HepG2 (cell line): Measurements from ENCODE around the gene RFX2. TPM values are rescaled to one million over a fixed set of nuclear protein-coding genes. Genes with fewer than 3 reads are reported as not detected.
A peak's percentile ranks its signal among the peaks of the same experiment; 100 is the strongest.

Source experiments
- AKAP8 ChIP-seq: sonication (generic); formaldehyde crosslinking; IDR thresholded peaks from 2 replicates; pipeline ENCODE4 v1.5.1; 2020; ENCODE audit warnings: mild to moderate bottlenecking, missing genetic modification reagents
- HNRNPL ChIP-seq: fragments of 200-400 bp; formaldehyde crosslinking; IDR thresholded peaks from 2 replicates; pipeline ENCODE4 v1.6.1; 2017; ENCODE audit warnings: mild to moderate bottlenecking, low read depth, low read length
- MXD4 ChIP-seq: IDR thresholded peaks from 2 replicates; pipeline ENCODE4 v1.6.1; 2016; ENCODE audit warnings: mild to moderate bottlenecking, missing biosample characterization, missing genetic modification reagents
- USF2 ChIP-seq, 2 experiments: sonication (generic) in 1 of 2; formaldehyde crosslinking in 1 of 2; IDR thresholded peaks; 2 replicates each; pipeline versions ENCODE4 v1.5.1 to v1.6.1; 2011 to 2020; ENCODE audit warnings: borderline replicate concordance in 1 of 2, low read depth in 1 of 2, low read length in 1 of 2, mild to moderate bottlenecking in 1 of 2, missing genetic modification reagents in 1 of 2, moderate library complexity in 1 of 2
- ZNF430 ChIP-seq: sonication (generic); formaldehyde crosslinking; IDR thresholded peaks from 2 replicates; pipeline ENCODE4 v1.9.0; 2021; ENCODE audit warnings: mild to moderate bottlenecking, missing genetic modification reagents
- polyA plus RNA-seq, 8 experiments: library from polyadenylated mRNA; depleted of rRNA in 3 of 8; stranded (reverse) in 7 of 8; unstranded in 1 of 8; fragments of >200 nt; fragmentation: Illumina TruSeq in 4 of 8; extraction: Trizol in 4 of 8; gene quantifications; 2 replicates each; pipeline versions ENCODE4 v1.2.1 to v1.2.3, GENCODE V29; 2011 to 2016; ENCODE audit warnings: low read depth in 4 of 8, missing spikeins in 1 of 8, mixed read lengths in 1 of 8; ENCODE audit not compliant: insufficient read depth in 1 of 8
- total RNA-seq, 5 experiments: library from RNA; depleted of rRNA; stranded (reverse); fragments of >200 nt; fragmentation: Illumina TruSeq; extraction: Trizol; gene quantifications; 2 replicates each; pipeline ENCODE4 v1.2.3, GENCODE V29; 2016; ENCODE audit warnings: low read depth in 1 of 5
- TF ChIP-seq, protein P1 (sequence below): sonication (generic); formaldehyde crosslinking; IDR thresholded peaks from one replicate; pipeline ENCODE4 v1.5.1; 2020; ENCODE audit warnings: mild to moderate bottlenecking, missing genetic modification reagents; ENCODE audit errors: not compliant biosample characterization
- TF ChIP-seq, protein P2 (sequence below): sonication (generic); formaldehyde crosslinking; IDR thresholded peaks from 2 replicates; pipeline ENCODE4 v1.5.1; 2020; ENCODE audit warnings: missing genetic modification reagents, mild to moderate bottlenecking, borderline replicate concordance
- TF ChIP-seq, protein P3 (sequence below): sonication (generic); formaldehyde crosslinking; IDR thresholded peaks from 2 replicates; pipeline ENCODE4 v1.4.0; 2020; ENCODE audit warnings: missing genetic modification reagents
- TF ChIP-seq, protein P4 (sequence below): sonication (generic); formaldehyde crosslinking; IDR thresholded peaks from 2 replicates; pipeline ENCODE4 v1.4.0; 2020; ENCODE audit warnings: mild to moderate bottlenecking, missing genetic modification reagents
- TF ChIP-seq, protein P5 (sequence below): sonication (generic); formaldehyde crosslinking; IDR thresholded peaks from 2 replicates; pipeline ENCODE4 v1.8.1; 2023; ENCODE audit warnings: mild to moderate bottlenecking, missing genetic modification reagents

Gene RFX2
- total and polyA plus RNA-seq, 2 of the 13 experiments (the other 11 are each of a cell fraction or from before 2014, with no cell fraction given), result 2.8 to 3.3 TPM

DNA sequence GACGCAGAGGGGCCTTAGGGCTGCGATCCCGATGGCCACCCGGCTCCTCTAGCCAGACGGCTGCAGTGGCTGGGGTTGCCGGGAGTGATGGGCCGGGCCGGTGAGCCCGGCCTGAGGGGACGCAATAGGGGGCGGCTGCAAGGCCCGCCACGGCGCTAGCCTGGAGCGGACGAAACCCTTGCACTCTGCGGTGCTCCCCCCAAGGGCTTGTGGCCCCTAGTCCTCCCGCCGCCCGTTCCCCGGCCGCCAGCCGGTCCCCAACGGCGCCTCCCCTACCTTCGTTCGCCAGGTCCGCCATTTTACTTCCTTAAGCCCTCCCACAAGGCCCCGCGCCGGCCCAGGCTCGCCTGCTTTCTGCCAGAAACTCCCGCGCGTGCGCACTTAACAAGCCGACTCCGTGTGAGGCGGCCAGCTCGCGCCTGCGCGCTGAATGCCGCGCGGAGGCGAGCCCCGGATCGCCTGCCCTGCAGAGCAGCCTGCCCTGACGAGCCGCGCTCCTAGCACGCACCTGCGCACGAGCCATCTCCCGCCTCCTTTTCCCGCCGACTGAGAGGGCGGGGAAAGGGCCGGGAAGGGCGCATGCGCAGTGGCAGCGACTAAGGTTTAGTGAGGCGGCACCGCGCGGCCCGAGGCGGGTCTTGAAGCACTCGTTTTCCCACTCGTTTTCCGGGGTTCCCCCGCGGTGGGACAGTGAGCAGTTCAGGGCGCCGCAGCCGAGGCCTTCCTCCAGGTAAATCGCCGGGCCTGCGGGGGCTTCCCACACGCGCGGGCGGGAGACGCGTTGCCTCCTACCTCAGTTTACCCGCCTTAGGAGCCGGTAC is 132.3 kb downstream of the RFX2 start, which contains the start of gene RANBP3 (continued):
- TF ChIP-seq, protein P1, sequence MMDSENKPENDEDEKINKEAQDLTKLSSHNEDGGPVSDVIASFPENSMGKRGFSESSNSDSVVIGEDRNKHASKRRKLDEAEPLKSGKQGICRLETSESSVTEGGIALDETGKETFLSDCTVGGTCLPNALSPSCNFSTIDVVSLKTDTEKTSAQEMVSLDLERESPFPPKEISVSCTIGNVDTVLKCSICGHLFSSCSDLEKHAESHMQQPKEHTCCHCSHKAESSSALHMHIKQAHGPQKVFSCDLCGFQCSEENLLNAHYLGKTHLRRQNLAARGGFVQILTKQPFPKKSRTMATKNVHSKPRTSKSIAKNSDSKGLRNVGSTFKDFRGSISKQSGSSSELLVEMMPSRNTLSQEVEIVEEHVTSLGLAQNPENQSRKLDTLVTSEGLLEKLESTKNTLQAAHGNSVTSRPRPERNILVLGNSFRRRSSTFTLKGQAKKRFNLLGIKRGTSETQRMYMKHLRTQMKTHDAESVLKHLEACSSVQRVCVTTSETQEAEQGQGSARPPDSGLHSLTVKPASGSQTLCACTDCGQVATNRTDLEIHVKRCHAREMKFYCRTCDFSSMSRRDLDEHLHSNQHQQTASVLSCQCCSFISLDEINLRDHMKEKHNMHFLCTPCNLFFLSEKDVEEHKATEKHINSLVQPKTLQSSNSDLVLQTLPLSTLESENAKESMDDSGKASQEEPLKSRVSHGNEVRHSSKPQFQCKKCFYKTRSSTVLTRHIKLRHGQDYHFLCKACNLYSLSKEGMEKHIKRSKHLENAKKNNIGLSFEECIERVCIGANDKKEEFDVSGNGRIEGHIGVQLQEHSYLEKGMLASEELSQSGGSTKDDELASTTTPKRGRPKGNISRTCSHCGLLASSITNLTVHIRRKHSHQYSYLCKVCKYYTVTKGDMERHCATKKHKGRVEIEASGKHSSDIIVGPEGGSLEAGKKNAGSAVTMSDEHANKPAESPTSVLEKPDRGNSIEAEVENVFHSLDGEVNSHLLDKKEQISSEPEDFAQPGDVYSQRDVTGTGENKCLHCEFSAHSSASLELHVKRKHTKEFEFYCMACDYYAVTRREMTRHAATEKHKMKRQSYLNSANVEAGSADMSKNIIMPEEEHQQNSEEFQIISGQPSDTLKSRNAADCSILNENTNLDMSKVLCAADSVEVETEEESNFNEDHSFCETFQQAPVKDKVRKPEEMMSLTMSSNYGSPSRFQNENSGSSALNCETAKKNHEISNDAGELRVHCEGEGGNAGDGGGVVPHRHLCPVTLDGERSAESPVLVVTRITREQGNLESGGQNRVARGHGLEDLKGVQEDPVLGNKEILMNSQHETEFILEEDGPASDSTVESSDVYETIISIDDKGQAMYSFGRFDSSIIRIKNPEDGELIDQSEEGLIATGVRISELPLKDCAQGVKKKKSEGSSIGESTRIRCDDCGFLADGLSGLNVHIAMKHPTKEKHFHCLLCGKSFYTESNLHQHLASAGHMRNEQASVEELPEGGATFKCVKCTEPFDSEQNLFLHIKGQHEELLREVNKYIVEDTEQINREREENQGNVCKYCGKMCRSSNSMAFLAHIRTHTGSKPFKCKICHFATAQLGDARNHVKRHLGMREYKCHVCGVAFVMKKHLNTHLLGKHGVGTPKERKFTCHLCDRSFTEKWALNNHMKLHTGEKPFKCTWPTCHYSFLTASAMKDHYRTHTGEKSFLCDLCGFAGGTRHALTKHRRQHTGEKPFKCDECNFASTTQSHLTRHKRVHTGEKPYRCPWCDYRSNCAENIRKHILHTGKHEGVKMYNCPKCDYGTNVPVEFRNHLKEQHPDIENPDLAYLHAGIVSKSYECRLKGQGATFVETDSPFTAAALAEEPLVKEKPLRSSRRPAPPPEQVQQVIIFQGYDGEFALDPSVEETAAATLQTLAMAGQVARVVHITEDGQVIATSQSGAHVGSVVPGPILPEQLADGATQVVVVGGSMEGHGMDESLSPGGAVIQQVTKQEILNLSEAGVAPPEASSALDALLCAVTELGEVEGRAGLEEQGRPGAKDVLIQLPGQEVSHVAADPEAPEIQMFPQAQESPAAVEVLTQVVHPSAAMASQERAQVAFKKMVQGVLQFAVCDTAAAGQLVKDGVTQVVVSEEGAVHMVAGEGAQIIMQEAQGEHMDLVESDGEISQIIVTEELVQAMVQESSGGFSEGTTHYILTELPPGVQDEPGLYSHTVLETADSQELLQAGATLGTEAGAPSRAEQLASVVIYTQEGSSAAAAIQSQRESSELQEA (CRISPR knock-in tag), result peak; percentile 100
- peak; percentile 100 for TF ChIP-seq ZNF430 (CRISPR knock-in tag)
- peak; percentile 100 for TF ChIP-seq MXD4 (CRISPR knock-in tag)
- TF ChIP-seq, protein P2, sequence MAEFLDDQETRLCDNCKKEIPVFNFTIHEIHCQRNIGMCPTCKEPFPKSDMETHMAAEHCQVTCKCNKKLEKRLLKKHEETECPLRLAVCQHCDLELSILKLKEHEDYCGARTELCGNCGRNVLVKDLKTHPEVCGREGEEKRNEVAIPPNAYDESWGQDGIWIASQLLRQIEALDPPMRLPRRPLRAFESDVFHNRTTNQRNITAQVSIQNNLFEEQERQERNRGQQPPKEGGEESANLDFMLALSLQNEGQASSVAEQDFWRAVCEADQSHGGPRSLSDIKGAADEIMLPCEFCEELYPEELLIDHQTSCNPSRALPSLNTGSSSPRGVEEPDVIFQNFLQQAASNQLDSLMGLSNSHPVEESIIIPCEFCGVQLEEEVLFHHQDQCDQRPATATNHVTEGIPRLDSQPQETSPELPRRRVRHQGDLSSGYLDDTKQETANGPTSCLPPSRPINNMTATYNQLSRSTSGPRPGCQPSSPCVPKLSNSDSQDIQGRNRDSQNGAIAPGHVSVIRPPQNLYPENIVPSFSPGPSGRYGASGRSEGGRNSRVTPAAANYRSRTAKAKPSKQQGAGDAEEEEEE (CRISPR knock-in tag), result peak; percentile 100
- TF ChIP-seq, protein P3, sequence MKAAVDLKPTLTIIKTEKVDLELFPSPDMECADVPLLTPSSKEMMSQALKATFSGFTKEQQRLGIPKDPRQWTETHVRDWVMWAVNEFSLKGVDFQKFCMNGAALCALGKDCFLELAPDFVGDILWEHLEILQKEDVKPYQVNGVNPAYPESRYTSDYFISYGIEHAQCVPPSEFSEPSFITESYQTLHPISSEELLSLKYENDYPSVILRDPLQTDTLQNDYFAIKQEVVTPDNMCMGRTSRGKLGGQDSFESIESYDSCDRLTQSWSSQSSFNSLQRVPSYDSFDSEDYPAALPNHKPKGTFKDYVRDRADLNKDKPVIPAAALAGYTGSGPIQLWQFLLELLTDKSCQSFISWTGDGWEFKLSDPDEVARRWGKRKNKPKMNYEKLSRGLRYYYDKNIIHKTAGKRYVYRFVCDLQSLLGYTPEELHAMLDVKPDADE (CRISPR knock-in tag), result peak; percentile 100
- TF ChIP-seq AKAP8, result peak; percentile 99
- no peak for TF ChIP-seq HNRNPL
- TF ChIP-seq, protein P4, sequence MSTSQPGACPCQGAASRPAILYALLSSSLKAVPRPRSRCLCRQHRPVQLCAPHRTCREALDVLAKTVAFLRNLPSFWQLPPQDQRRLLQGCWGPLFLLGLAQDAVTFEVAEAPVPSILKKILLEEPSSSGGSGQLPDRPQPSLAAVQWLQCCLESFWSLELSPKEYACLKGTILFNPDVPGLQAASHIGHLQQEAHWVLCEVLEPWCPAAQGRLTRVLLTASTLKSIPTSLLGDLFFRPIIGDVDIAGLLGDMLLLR (CRISPR knock-in tag), result peak; percentile 100
- TF ChIP-seq USF2 (IDR thresholded peaks at IDR 0.05; ENCODE audit: low read depth, low read length), result no peak
- TF ChIP-seq USF2 (CRISPR knock-in tag; IDR thresholded peaks at IDR 0.05; ENCODE audit: borderline replicate concordance), result peak; percentile 74; the same call in 1 of the 2 replicates
- TF ChIP-seq, protein P5, sequence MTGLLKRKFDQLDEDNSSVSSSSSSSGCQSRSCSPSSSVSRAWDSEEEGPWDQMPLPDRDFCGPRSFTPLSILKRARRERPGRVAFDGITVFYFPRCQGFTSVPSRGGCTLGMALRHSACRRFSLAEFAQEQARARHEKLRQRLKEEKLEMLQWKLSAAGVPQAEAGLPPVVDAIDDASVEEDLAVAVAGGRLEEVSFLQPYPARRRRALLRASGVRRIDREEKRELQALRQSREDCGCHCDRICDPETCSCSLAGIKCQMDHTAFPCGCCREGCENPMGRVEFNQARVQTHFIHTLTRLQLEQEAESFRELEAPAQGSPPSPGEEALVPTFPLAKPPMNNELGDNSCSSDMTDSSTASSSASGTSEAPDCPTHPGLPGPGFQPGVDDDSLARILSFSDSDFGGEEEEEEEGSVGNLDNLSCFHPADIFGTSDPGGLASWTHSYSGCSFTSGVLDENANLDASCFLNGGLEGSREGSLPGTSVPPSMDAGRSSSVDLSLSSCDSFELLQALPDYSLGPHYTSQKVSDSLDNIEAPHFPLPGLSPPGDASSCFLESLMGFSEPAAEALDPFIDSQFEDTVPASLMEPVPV (CRISPR knock-in tag), result peak; percentile 100
